NK-92 (cell line): ENCODE data around the gene B3GNT8.
"Not testable (repeated sequence)": the region's sequence is repeated elsewhere in the genome, so short reads cannot be mapped to it uniquely, and the experiment has no call there.

Experiments
- DNase-seq: peaks from one replicate; lab custom pipeline; 2025; ENCODE audit not compliant: unreplicated experiment; lab: John Stamatoyannopoulos, UW

Gene B3GNT8

DNA sequence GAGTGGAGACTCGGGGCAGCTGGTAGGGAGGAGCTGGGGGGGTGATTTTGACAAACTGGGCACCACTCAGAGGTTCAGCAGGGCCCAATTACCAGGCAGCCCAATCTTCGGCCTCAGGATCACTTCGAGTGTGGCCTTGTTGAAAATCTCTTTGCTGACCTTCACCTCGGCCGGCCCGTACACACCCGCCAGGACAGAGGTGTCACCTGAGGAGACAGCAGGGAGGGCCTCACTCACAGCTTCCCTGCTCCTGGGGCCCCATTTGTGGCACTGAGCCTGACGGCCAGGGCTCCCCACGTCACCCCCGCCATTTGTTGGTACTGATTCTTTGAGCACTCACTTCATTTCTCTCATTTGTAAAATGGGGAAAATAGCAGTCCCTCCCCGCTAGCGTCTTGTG lies 34.4 kb downstream of the B3GNT8 start:
- no peak for DNase-seq

DNA sequence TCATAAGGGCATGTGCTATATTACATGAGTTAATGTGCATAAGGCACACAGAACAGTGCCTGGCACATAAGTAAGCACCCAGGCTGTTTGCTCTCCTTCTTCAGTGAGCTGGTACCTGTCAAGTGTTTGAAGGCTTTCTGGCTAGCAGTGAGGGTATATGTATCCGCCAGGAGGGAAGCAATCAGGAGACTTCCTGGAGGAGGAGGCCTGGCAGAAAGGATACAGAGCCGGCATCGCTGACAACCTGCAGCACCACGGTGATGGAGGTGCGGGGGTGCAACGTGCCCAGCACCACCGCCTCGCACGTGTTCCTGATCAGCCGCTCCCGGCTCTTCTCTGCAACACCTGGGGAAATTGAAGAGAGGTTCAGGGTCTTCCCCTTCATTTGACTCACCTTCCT lies 35.6 kb downstream of the B3GNT8 start:
- no peak for DNase-seq

DNA sequence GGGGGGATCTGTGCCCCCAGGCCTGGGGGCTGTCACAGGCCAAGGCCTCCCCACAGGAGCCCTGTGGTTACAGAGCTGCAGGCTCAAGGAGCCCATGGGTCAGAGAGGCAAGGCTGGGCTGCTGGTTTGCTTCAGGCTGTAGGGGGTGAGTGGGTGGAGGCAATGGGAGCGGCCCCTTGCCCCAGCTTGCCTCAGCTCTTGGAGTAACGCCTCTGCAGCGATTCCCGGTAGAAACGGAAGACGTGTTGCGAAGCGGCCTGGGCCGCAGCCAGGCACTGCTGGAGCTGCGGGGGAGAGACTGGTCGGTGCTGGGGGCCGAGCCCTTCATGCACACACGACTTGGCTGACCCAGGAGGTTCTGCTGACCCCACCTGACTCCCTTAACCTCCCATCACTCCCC lies 40.7 kb downstream of the B3GNT8 start:
- DNase-seq, result no peak

DNA sequence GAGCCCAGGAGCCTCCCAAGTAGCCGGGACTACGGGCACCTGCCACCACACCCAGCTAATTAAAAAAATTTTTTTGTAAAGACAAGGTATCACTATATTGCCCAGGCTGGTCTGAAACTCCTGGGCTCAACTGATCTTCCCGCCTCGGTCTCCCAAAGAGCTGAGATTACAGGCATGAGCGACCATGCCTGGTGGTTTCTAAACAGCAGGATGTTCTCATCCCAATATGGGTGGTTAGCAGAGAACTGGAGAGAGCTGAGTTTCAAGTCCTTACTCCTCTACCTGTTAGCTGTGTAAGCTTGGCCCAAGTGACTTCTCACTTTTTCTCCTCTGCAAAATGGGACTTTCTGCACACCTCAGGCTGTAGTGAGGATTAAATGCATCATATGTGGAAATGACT lies 42.8 kb downstream of the B3GNT8 start:
- DNase-seq, result no peak

DNA sequence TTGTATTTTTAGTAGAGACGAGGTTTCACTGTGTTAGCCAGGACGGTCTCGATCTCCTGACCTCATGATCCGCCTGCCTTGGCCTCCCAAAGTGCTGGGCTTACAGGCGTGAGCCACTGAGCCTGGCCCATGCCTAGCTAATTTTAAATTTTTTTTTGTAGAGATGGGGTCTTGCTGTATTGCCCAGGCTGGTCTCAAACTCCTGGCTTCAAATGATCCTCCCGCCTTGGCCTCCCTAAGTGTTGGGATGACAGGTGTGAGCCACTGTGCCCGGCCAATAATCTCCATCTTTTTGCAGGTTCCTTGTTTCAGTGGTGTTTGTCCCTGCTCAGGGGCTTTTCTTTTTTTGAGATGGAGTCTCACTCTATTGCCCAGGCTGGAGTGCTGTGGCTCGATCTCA lies 45.6 kb downstream of the B3GNT8 start:
- not testable (repeated sequence) for DNase-seq

DNA sequence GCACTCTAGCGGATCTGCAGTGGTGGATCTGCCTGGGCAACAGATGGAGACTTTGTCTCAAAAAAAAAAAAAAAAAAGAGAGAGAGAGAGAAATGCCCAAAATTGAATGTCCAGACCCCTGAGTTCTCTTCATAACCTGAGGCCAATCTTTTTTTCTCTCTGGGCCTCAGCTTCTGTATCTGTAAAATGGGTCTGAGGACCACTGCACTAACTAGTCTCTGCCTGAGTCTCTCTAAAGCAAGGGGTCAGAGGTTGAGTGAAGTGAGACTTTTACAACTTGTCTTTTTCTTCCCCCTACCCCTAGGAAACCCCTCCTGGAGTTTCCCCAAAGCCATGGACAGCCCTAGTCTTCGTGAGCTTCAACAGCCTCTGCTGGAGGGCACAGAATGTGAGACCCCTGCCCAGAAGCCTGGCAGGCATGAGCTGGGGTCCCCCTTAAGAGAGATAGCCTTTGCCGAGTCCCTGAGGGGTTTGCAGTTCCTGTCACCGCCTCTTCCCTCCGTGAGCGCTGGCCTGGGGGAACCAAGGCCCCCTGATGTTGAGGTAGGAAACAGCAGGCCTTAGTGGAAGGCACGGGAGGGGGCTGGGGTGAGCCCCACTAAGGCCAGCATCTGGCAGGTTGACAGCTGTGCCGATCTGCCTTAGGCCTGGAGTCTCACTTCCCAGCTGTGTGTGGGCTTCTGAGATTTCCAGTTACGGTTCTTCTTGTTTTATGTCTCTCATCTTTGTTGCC lies 49.0 kb downstream of the B3GNT8 start:
- DNase-seq, result no peak

DNA sequence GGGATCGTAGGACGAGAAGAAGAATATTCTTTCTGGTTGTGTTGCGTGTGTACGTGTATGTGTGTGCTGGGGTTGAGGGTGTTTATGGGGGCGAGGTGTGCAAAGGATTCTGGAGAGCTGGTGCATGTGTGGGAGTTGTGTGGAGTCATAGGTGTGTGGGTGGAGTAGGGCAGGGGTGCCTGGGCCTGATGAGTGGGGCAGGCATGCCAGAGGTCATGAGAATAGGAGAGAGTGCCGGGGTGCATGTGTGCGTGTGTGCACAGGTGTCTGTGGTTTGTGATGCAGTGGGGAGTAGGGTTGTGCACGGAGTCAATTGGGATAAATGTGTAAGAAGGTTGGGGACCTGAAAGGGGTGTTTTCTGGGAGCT lies 50.2 kb downstream of the B3GNT8 start:
- no peak for DNase-seq

DNA sequence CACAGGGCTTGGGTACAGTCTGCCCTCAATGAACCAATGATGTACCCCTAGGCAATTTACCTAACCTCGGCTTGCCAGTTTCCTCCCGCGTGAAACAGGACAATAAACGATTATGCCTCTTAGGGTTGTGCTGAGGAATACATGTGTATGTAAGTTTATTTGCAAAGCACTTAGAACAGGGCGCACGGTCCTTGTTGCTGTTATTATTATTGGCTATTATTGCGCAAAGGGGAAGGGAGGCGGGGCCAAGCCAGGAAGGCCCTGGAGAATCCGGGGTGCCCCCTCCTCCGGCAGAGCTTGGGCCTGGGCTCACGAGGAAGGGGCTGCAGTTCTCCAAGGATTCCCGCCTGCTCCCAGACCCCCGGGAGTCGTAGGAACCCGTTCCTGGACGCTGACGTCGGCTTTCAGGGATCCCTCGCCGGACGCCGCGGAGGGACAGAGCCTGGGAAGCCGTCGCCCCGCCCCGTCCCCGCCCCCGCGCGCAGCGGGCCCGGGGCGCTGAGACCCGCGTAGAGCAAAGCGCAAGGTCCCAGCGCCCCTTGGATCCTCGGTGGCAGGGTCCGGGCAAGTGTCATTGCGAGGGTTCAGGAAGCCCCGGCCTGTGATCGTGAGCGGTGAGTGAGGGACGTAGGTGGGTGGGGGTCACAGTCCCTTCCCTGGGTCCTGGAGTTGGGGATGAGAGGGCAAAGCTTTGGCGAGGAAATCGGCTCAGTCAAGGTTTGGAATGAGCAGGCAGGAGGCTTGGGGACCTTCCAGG lies 50.8 kb downstream of the B3GNT8 start, which contains the start of gene TMEM91:
Gene TMEM91, plus strand, starts transcription at position 293 of the 757 bp plus-strand sequence. CDS start 1,777 bp downstream, outside the sequence.
- no peak for DNase-seq
